ENCODE results near the gene BOD1. TPM values are rescaled to one million over a fixed set of nuclear protein-coding genes. Genes with fewer than 3 reads are reported as not detected.

The BOD1 gene
- total RNA-seq, 5 donors from 2014 or later (not counting 1 experiment from before 2014, with no cell fraction given): 23.7 to 36.6 (median 30.1) TPM

GRCh38 chr5:173631478-173631877 is 15.0 kb upstream of the BOD1 start:
- no peak overlapping the region for H3K27ac ChIP-seq (ENCODE audit: low read length)
- H3K36me3 ChIP-seq (ENCODE audit: control insufficient read depth in 2 of 2, extremely low read depth in 1 of 2, insufficient read depth in 1 of 2, low read length in 1 of 2): no peaks in the 10 kb centered on the region
- Mint-ChIP-seq H3K27me3 (peaks cover 10 to 12% of the 10 kb centered on the region in 2 donors), H3K27ac (no peak overlapping the region), H3K36me3 (no peaks in the 10 kb centered on the region), H3K9me3 (no peaks in the 10 kb centered on the region), H3K4me3 (no peak overlapping the region), H3K4me1 (no peaks in the 10 kb centered on the region)
- no peak overlapping the region for H3K4me3 ChIP-seq (ENCODE audit: control insufficient read depth in 1 of 2, extremely low read depth in 1 of 2, low read length in 1 of 2)
- POLR2A ChIA-PET: no interaction called here
- H3K4me1 ChIP-seq (ENCODE audit: control insufficient read depth in 1 of 2, extremely low read depth in 1 of 2, insufficient read depth in 2 of 2, low read length in 2 of 2): no peaks in the 10 kb centered on the region
- CTCF ChIA-PET: no interaction called here
- no peaks in the 10 kb centered on the region for H3K9me3 ChIP-seq
- ATAC-seq (replicated peaks in 1 of 4) (no peak), DNase-seq (no peak)
- peaks cover 0 to 8% of the 10 kb centered on the region in 2 experiments for H3K27me3 ChIP-seq (replicated peaks in 1 of 2; ENCODE audit: control insufficient read depth in 2 of 2, extremely low read depth in 1 of 2, insufficient read depth in 2 of 2, low read length in 1 of 2)
- WGBS (ENCODE audit: insufficient coverage): 52% methylated on average over 2 of the region's 3 CpGs

DNA sequence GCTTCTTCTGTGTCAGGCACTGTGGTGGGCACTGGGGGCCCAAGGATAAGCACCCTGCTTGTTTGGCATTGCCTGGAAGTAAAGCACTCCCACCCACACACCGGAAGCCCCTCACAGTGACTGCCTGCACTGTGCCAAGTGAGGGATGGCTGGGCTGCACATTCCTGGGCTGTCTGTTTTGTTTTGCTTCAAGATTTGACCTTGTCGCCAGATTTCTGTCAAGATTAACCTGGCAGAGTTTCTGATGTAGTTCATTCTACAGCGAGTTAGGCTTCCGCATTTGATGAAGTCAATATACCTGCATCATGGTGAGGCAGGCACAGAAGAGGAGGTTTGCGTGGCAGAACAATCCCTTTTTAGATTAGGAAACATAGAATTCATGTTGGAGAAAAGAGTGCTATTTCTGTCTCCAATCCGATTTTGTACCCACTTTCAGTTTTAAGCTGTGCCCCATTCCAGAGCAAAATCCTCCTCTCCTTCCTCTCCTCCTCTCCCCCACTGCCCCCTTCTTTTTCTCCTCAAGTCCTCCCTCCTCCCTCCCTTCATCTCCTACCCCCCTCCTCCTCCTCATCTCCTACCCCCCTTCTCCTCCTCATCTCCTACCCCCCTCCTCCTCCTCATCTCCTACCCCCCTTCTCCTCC is 14.4 kb upstream of the BOD1 start:
- ATAC-seq (replicated peaks in 1 of 4) (no peak), DNase-seq (no peak)
- ChIA-PET CTCF (no interaction called here), POLR2A (no interaction called here)
- Histone ChIP-seq H3K27me3 (replicated peaks in 1 of 2; ENCODE audit: control insufficient read depth in 2 of 2, extremely low read depth in 1 of 2, insufficient read depth in 2 of 2, low read length in 1 of 2) (peaks cover 0 to 9% of the 10 kb centered on the region in 2 experiments), H3K27ac (ENCODE audit: low read length) (no peak overlapping the region), H3K4me1 (ENCODE audit: control insufficient read depth in 1 of 2, extremely low read depth in 1 of 2, insufficient read depth in 2 of 2, low read length in 2 of 2) (no peaks in the 10 kb centered on the region), H3K4me3 (ENCODE audit: control insufficient read depth in 1 of 2, extremely low read depth in 1 of 2, low read length in 1 of 2) (no peak overlapping the region), H3K36me3 (ENCODE audit: control insufficient read depth in 2 of 2, extremely low read depth in 1 of 2, insufficient read depth in 1 of 2, low read length in 1 of 2) (no peaks in the 10 kb centered on the region), H3K9me3 (no peaks in the 10 kb centered on the region)
- Mint-ChIP-seq H3K36me3 (no peaks in the 10 kb centered on the region), H3K9me3 (no peaks in the 10 kb centered on the region), H3K27ac (no peak overlapping the region), H3K4me3 (no peak overlapping the region), H3K4me1 (peaks cover 0 to under 1% (median 0%) of the 10 kb centered on the region in 3 donors), H3K27me3 (peaks cover 10 to 12% of the 10 kb centered on the region in 2 donors)
- WGBS (ENCODE audit: insufficient coverage): 100% methylated on average over 2 of the region's 6 CpGs

- Histone ChIP-seq H3K27me3 (replicated peaks in 1 of 2; ENCODE audit: control insufficient read depth in 2 of 2, extremely low read depth in 1 of 2, insufficient read depth in 2 of 2, low read length in 1 of 2) (peaks cover 0 to 15% of the 10 kb centered on the region in 2 experiments), H3K4me3 (ENCODE audit: control insufficient read depth in 1 of 2, extremely low read depth in 1 of 2, low read length in 1 of 2) (no peak overlapping the region), H3K36me3 (ENCODE audit: control insufficient read depth in 2 of 2, extremely low read depth in 1 of 2, insufficient read depth in 1 of 2, low read length in 1 of 2) (no peaks in the 10 kb centered on the region), H3K4me1 (ENCODE audit: control insufficient read depth in 1 of 2, extremely low read depth in 1 of 2, insufficient read depth in 2 of 2, low read length in 2 of 2) (no peaks in the 10 kb centered on the region), H3K27ac (ENCODE audit: low read length) (no peak overlapping the region), H3K9me3 (no peaks in the 10 kb centered on the region)
- DNase-seq (no peak), ATAC-seq (replicated peaks in 1 of 4) (no peak)
- ChIA-PET CTCF (interaction anchor here (1.1 to 1.2 kb wide), 2 partner anchors 14 to 344 kb away, joined by 3 read pairs; no protein-coding TSS in a partner anchor), POLR2A (interaction anchor here in 1 of 2 donors (0.6 kb wide), 1 partner anchor 260 kb away, joined by 5 read pairs; no protein-coding TSS in a partner anchor)
- H3K27me3 Mint-ChIP-seq: peaks cover 10 to 13% of the 10 kb centered on the region in 2 donors
- peaks cover 0 to 2% (median 0%) of the 10 kb centered on the region in 3 donors for H3K4me1 Mint-ChIP-seq
- H3K4me3 Mint-ChIP-seq: no peak overlapping the region
- H3K9me3 Mint-ChIP-seq: no peaks in the 10 kb centered on the region
- H3K36me3 Mint-ChIP-seq: no peaks in the 10 kb centered on the region
- no peak overlapping the region for H3K27ac Mint-ChIP-seq
- 60% methylated on average over 1 of the region's 1 CpG for WGBS (ENCODE audit: insufficient coverage)
Measured at GRCh38 chr5:173629628-173630027, 13.2 kb upstream of the BOD1 start.

DNA sequence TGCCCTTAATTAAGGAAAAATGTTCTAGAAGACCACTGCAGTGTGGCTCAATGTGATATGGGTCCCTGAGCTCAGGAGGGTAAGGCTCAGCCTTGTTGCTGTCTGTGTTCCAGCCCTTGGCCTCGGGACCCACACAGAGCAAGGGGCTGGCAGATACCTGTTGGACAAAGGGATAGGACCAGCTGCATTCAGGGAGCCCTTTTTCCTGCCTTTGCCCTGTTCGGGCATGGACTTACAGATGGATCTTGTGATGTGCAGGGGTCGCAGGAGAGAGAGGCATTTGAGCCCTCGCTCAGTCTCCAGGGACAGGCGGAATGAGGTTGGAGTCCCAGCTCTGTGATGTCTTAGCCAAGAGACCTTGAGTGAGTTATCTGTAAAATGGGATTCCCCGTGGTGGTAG is 12.1 kb upstream of the BOD1 start:
- H3K4me3 ChIP-seq (ENCODE audit: control insufficient read depth in 1 of 2, extremely low read depth in 1 of 2, low read length in 1 of 2): no peak overlapping the region
- no peaks in the 10 kb centered on the region for H3K9me3 ChIP-seq
- H3K9me3 Mint-ChIP-seq: no peaks in the 10 kb centered on the region
- H3K27me3 Mint-ChIP-seq: peaks cover 10 to 16% of the 10 kb centered on the region in 2 donors
- no peaks in the 10 kb centered on the region for H3K36me3 Mint-ChIP-seq
- no peak overlapping the region for H3K4me3 Mint-ChIP-seq
- DNase-seq: no peak
- H3K27me3 ChIP-seq (replicated peaks in 1 of 2; ENCODE audit: control insufficient read depth in 2 of 2, extremely low read depth in 1 of 2, insufficient read depth in 2 of 2, low read length in 1 of 2): peaks cover 0 to 10% of the 10 kb centered on the region in 2 experiments
- H3K27ac Mint-ChIP-seq: no peak overlapping the region
- ATAC-seq (replicated peaks in 1 of 4): no peak
- H3K36me3 ChIP-seq (ENCODE audit: control insufficient read depth in 2 of 2, extremely low read depth in 1 of 2, insufficient read depth in 1 of 2, low read length in 1 of 2): no peaks in the 10 kb centered on the region
- H3K4me1 Mint-ChIP-seq: peaks cover 0 to 2% (median 0%) of the 10 kb centered on the region in 3 donors
- H3K4me1 ChIP-seq (ENCODE audit: control insufficient read depth in 1 of 2, extremely low read depth in 1 of 2, insufficient read depth in 2 of 2, low read length in 2 of 2): no peaks in the 10 kb centered on the region
- 77% methylated on average over 6 of the region's 6 CpGs for WGBS (ENCODE audit: insufficient coverage)
- ChIA-PET POLR2A (no interaction called here), CTCF (no interaction called here)
- H3K27ac ChIP-seq (ENCODE audit: low read length): no peak overlapping the region

GRCh38 chr5:173627860-173628392 is 11.5 kb upstream of the BOD1 start:
- Mint-ChIP-seq H3K27ac (no peak overlapping the region), H3K4me3 (no peak overlapping the region), H3K36me3 (no peaks in the 10 kb centered on the region), H3K9me3 (no peaks in the 10 kb centered on the region), H3K4me1 (peaks cover 0 to 2% (median 0%) of the 10 kb centered on the region in 3 donors), H3K27me3 (peaks cover 10 to 16% of the 10 kb centered on the region in 2 donors)
- DNase-seq (no peak), ATAC-seq (replicated peaks in 1 of 4) (no peak)
- Histone ChIP-seq H3K4me1 (ENCODE audit: control insufficient read depth in 1 of 2, extremely low read depth in 1 of 2, insufficient read depth in 2 of 2, low read length in 2 of 2) (no peaks in the 10 kb centered on the region), H3K36me3 (ENCODE audit: control insufficient read depth in 2 of 2, extremely low read depth in 1 of 2, insufficient read depth in 1 of 2, low read length in 1 of 2) (no peaks in the 10 kb centered on the region), H3K27ac (ENCODE audit: low read length) (no peak overlapping the region), H3K9me3 (no peaks in the 10 kb centered on the region), H3K4me3 (ENCODE audit: control insufficient read depth in 1 of 2, extremely low read depth in 1 of 2, low read length in 1 of 2) (no peak overlapping the region), H3K27me3 (replicated peaks in 1 of 2; ENCODE audit: control insufficient read depth in 2 of 2, extremely low read depth in 1 of 2, insufficient read depth in 2 of 2, low read length in 1 of 2) (peaks cover 0 to 10% of the 10 kb centered on the region in 2 experiments)
- CTCF ChIA-PET: no interaction called here
- POLR2A ChIA-PET: no interaction called here
- WGBS (ENCODE audit: insufficient coverage): 76% methylated on average over 5 of the region's 11 CpGs

- H3K4me1 ChIP-seq (ENCODE audit: control insufficient read depth in 1 of 2, extremely low read depth in 1 of 2, insufficient read depth in 2 of 2, low read length in 2 of 2): no peaks in the 10 kb centered on the region
- CTCF ChIA-PET: interaction anchor here in 1 of 2 donors (1.0 kb wide), 1 partner anchor 12 kb away, joined by 3 read pairs; no protein-coding TSS in a partner anchor
- no peak for ATAC-seq (replicated peaks in 1 of 4)
- no peaks in the 10 kb centered on the region for H3K36me3 ChIP-seq (ENCODE audit: control insufficient read depth in 2 of 2, extremely low read depth in 1 of 2, insufficient read depth in 1 of 2, low read length in 1 of 2)
- H3K27ac ChIP-seq (ENCODE audit: low read length): no peak overlapping the region
- Mint-ChIP-seq H3K36me3 (no peaks in the 10 kb centered on the region), H3K27me3 (peaks cover 6 to 16% of the 10 kb centered on the region in 2 donors), H3K9me3 (no peaks in the 10 kb centered on the region), H3K4me3 (no peak overlapping the region), H3K4me1 (peaks cover 0 to 2% (median 0%) of the 10 kb centered on the region in 3 donors), H3K27ac (no peak overlapping the region)
- peaks cover 0 to 10% of the 10 kb centered on the region in 2 experiments for H3K27me3 ChIP-seq (replicated peaks in 1 of 2; ENCODE audit: control insufficient read depth in 2 of 2, extremely low read depth in 1 of 2, insufficient read depth in 2 of 2, low read length in 1 of 2)
- no peak for DNase-seq
- H3K4me3 ChIP-seq (ENCODE audit: control insufficient read depth in 1 of 2, extremely low read depth in 1 of 2, low read length in 1 of 2): no peak overlapping the region
- 50% methylated on average over 1 of the region's 4 CpGs for WGBS (ENCODE audit: insufficient coverage)
- POLR2A ChIA-PET: no interaction called here
- no peaks in the 10 kb centered on the region for H3K9me3 ChIP-seq
Measured at GRCh38 chr5:173627271-173627670, 10.8 kb upstream of the BOD1 start.

Data from T-cell (primary cell).